HepG2 (cell line): ENCODE measurements around the gene PLCB1. TPM values are rescaled to one million over a fixed set of nuclear protein-coding genes. Genes with fewer than 3 reads are reported as not detected.

Experiments
- BHLHE40 ChIP-seq: IDR thresholded peaks from 2 replicates; pipeline ENCODE4 v1.6.1; 2011; ENCODE audit warnings: low read length, improper control_type of control experiment
- DMAP1 ChIP-seq: IDR thresholded peaks from 2 replicates; pipeline ENCODE4 v1.6.1; 2016
- FOXP1 ChIP-seq, 2 experiments: fragments of 450-650 bp in 1 of 2; IDR thresholded peaks; 2 replicates each; pipeline ENCODE4 v1.6.1; 2017 to 2018; ENCODE audit warnings: antibody characterized with exemption in 1 of 2
- GABPA ChIP-seq, 2 experiments: IDR thresholded peaks; 2 replicates each; pipeline ENCODE4 v1.6.1; 2011 to 2016; ENCODE audit warnings: low read depth in 2 of 2, low read length in 1 of 2, missing biosample characterization in 1 of 2, missing genetic modification characterization in 1 of 2
- MAFG ChIP-seq: sonication (generic); formaldehyde crosslinking; IDR thresholded peaks from 2 replicates; pipeline ENCODE4 v1.5.1; 2020; ENCODE audit warnings: mild to moderate bottlenecking, missing genetic modification reagents
- ZMAT3 ChIP-seq: sonication (generic); formaldehyde crosslinking; conservative IDR thresholded peaks from 2 replicates; pipeline ENCODE4 v1.7.0; 2021; ENCODE audit warnings: missing genetic modification reagents
- polyA plus RNA-seq, 8 experiments: library from polyadenylated mRNA; depleted of rRNA in 3 of 8; stranded (reverse) in 7 of 8; unstranded in 1 of 8; fragments of >200 nt; fragmentation: Illumina TruSeq in 4 of 8; extraction: Trizol in 4 of 8; gene quantifications; 2 replicates each; pipeline versions ENCODE4 v1.2.1 to v1.2.3, GENCODE V29; 2011 to 2016; ENCODE audit warnings: low read depth in 4 of 8, missing spikeins in 1 of 8, mixed read lengths in 1 of 8; ENCODE audit not compliant: insufficient read depth in 1 of 8
- total RNA-seq, 5 experiments: library from RNA; depleted of rRNA; stranded (reverse); fragments of >200 nt; fragmentation: Illumina TruSeq; extraction: Trizol; gene quantifications; 2 replicates each; pipeline ENCODE4 v1.2.3, GENCODE V29; 2016; ENCODE audit warnings: low read depth in 1 of 5
- TF ChIP-seq, protein P1 (sequence below): sonication (generic); formaldehyde crosslinking; IDR thresholded peaks from 2 replicates; pipeline ENCODE4 v1.9.0; 2022; ENCODE audit warnings: missing genetic modification reagents, mild to moderate bottlenecking, borderline replicate concordance
- TF ChIP-seq, protein P2 (sequence below): sonication (generic); formaldehyde crosslinking; IDR thresholded peaks from 2 replicates; pipeline ENCODE4 v1.5.1; 2020; ENCODE audit warnings: mild to moderate bottlenecking, missing genetic modification reagents, borderline replicate concordance
- TF ChIP-seq, protein P3 (sequence below): IDR thresholded peaks from 2 replicates; pipeline ENCODE4 v1.6.1; 2018; ENCODE audit warnings: missing genetic modification reagents
- TF ChIP-seq, protein P4 (sequence below): sonication (generic); formaldehyde crosslinking; IDR thresholded peaks from 2 replicates; pipeline ENCODE4 v1.5.0; 2020; ENCODE audit warnings: missing genetic modification reagents
- TF ChIP-seq, protein P5 (sequence below): sonication (generic); formaldehyde crosslinking; IDR thresholded peaks from 2 replicates; pipeline ENCODE4 v1.5.0; 2020; ENCODE audit warnings: mild to moderate bottlenecking, missing genetic modification reagents, moderate library complexity
- TF ChIP-seq, protein P6 (sequence below): fragments of 450-650 bp; IDR thresholded peaks from 2 replicates; pipeline ENCODE4 v1.6.1; 2016
- TF ChIP-seq, protein P7 (sequence below): IDR thresholded peaks from 2 replicates; pipeline ENCODE4 v1.6.1; 2016

Gene PLCB1
- total and polyA plus RNA-seq, 2 of the 13 experiments (the other 11 are each of a cell fraction or from before 2014, with no cell fraction given) = 42.4 to 55.9 TPM

DNA sequence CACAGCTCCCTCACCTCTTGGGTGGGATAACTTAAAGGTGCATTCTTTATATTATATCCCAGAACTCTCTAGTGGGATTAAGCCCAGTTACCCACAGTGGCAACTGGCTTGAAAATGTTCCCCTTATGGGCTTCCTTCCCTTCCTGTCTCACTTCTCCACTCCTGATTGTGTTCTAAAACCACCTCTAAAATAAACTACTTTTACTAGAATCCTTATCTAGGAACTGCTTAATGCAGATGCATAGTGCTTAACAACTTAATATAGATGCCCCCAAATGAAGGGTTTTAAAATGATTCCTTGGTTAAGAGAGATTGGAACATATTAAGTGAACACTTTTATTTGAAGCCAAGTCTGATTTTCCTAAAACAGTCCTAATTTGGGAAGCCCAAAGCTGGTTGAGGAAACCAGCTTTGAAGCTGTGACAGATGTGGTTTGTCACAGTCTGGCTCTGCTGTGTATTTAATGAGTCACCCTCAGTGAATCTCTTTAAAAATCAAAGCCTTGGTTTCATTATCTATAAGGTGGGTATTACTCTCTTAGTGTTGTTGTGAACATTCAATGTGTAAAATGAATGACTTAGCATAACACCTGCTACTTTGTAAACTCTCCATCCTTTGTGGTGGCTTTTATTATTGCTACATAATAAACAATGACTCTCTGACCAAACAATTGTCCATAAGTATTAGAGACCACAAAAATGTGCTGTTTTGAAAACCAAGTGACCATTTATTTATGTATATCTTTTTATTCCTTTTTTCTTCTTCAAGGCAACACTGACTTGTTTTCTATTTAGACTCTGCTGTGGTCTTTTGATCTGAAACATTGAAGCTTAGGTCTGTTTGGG is 24.4 kb downstream of the PLCB1 start (continued):
- TF ChIP-seq, protein P1, sequence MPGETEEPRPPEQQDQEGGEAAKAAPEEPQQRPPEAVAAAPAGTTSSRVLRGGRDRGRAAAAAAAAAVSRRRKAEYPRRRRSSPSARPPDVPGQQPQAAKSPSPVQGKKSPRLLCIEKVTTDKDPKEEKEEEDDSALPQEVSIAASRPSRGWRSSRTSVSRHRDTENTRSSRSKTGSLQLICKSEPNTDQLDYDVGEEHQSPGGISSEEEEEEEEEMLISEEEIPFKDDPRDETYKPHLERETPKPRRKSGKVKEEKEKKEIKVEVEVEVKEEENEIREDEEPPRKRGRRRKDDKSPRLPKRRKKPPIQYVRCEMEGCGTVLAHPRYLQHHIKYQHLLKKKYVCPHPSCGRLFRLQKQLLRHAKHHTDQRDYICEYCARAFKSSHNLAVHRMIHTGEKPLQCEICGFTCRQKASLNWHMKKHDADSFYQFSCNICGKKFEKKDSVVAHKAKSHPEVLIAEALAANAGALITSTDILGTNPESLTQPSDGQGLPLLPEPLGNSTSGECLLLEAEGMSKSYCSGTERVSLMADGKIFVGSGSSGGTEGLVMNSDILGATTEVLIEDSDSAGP = no peak
- peak; percentile 64; the same call in 1 of the 2 replicates for TF ChIP-seq BHLHE40
- TF ChIP-seq, protein P2, sequence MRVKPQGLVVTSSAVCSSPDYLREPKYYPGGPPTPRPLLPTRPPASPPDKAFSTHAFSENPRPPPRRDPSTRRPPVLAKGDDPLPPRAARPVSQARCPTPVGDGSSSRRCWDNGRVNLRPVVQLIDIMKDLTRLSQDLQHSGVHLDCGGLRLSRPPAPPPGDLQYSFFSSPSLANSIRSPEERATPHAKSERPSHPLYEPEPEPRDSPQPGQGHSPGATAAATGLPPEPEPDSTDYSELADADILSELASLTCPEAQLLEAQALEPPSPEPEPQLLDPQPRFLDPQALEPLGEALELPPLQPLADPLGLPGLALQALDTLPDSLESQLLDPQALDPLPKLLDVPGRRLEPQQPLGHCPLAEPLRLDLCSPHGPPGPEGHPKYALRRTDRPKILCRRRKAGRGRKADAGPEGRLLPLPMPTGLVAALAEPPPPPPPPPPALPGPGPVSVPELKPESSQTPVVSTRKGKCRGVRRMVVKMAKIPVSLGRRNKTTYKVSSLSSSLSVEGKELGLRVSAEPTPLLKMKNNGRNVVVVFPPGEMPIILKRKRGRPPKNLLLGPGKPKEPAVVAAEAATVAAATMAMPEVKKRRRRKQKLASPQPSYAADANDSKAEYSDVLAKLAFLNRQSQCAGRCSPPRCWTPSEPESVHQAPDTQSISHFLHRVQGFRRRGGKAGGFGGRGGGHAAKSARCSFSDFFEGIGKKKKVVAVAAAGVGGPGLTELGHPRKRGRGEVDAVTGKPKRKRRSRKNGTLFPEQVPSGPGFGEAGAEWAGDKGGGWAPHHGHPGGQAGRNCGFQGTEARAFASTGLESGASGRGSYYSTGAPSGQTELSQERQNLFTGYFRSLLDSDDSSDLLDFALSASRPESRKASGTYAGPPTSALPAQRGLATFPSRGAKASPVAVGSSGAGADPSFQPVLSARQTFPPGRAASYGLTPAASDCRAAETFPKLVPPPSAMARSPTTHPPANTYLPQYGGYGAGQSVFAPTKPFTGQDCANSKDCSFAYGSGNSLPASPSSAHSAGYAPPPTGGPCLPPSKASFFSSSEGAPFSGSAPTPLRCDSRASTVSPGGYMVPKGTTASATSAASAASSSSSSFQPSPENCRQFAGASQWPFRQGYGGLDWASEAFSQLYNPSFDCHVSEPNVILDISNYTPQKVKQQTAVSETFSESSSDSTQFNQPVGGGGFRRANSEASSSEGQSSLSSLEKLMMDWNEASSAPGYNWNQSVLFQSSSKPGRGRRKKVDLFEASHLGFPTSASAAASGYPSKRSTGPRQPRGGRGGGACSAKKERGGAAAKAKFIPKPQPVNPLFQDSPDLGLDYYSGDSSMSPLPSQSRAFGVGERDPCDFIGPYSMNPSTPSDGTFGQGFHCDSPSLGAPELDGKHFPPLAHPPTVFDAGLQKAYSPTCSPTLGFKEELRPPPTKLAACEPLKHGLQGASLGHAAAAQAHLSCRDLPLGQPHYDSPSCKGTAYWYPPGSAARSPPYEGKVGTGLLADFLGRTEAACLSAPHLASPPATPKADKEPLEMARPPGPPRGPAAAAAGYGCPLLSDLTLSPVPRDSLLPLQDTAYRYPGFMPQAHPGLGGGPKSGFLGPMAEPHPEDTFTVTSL = peak; percentile 94; the same call in 1 of the 2 replicates
- TF ChIP-seq MAFG = no peak
- TF ChIP-seq, protein P3, sequence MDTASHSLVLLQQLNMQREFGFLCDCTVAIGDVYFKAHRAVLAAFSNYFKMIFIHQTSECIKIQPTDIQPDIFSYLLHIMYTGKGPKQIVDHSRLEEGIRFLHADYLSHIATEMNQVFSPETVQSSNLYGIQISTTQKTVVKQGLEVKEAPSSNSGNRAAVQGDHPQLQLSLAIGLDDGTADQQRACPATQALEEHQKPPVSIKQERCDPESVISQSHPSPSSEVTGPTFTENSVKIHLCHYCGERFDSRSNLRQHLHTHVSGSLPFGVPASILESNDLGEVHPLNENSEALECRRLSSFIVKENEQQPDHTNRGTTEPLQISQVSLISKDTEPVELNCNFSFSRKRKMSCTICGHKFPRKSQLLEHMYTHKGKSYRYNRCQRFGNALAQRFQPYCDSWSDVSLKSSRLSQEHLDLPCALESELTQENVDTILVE (CRISPR knock-in tag) = 0 out of 2 replicates have a peak, but pooled peaks have one; percentile 28
- no peak for TF ChIP-seq ZMAT3 (CRISPR knock-in tag)
- no peak for TF ChIP-seq GABPA (IDR thresholded peaks at IDR 0.05; ENCODE audit: low read depth, low read length)
- TF ChIP-seq GABPA (CRISPR knock-in tag; IDR thresholded peaks at IDR 0.05; ENCODE audit: low read depth) = 0 out of 2 replicates have a peak, but pooled peaks have one; percentile 14
- no peak for TF ChIP-seq DMAP1 (CRISPR knock-in tag)
- TF ChIP-seq, protein P4, sequence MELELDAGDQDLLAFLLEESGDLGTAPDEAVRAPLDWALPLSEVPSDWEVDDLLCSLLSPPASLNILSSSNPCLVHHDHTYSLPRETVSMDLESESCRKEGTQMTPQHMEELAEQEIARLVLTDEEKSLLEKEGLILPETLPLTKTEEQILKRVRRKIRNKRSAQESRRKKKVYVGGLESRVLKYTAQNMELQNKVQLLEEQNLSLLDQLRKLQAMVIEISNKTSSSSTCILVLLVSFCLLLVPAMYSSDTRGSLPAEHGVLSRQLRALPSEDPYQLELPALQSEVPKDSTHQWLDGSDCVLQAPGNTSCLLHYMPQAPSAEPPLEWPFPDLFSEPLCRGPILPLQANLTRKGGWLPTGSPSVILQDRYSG = no peak
- TF ChIP-seq, protein P5, sequence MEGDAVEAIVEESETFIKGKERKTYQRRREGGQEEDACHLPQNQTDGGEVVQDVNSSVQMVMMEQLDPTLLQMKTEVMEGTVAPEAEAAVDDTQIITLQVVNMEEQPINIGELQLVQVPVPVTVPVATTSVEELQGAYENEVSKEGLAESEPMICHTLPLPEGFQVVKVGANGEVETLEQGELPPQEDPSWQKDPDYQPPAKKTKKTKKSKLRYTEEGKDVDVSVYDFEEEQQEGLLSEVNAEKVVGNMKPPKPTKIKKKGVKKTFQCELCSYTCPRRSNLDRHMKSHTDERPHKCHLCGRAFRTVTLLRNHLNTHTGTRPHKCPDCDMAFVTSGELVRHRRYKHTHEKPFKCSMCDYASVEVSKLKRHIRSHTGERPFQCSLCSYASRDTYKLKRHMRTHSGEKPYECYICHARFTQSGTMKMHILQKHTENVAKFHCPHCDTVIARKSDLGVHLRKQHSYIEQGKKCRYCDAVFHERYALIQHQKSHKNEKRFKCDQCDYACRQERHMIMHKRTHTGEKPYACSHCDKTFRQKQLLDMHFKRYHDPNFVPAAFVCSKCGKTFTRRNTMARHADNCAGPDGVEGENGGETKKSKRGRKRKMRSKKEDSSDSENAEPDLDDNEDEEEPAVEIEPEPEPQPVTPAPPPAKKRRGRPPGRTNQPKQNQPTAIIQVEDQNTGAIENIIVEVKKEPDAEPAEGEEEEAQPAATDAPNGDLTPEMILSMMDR (CRISPR knock-in tag) = no peak
- peak; percentile 92 for TF ChIP-seq FOXP1 (IDR thresholded peaks at IDR 0.05)
- peak; percentile 98 for TF ChIP-seq FOXP1 (CRISPR knock-in tag; IDR thresholded peaks at IDR 0.05)
- TF ChIP-seq, protein P6, sequence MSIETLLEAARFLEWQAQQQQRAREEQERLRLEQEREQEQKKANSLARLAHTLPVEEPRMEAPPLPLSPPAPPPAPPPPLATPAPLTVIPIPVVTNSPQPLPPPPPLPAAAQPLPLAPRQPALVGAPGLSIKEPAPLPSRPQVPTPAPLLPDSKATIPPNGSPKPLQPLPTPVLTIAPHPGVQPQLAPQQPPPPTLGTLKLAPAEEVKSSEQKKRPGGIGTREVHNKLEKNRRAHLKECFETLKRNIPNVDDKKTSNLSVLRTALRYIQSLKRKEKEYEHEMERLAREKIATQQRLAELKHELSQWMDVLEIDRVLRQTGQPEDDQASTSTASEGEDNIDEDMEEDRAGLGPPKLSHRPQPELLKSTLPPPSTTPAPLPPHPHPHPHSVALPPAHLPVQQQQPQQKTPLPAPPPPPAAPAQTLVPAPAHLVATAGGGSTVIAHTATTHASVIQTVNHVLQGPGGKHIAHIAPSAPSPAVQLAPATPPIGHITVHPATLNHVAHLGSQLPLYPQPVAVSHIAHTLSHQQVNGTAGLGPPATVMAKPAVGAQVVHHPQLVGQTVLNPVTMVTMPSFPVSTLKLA = no peak
- TF ChIP-seq, protein P7, sequence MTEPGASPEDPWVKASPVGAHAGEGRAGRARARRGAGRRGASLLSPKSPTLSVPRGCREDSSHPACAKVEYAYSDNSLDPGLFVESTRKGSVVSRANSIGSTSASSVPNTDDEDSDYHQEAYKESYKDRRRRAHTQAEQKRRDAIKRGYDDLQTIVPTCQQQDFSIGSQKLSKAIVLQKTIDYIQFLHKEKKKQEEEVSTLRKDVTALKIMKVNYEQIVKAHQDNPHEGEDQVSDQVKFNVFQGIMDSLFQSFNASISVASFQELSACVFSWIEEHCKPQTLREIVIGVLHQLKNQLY (CRISPR knock-in tag) = 0 out of 2 replicates have a peak, but pooled peaks have one; percentile 24
